ENCODE data around the gene GJB3.

GJB3 gene

DNA sequence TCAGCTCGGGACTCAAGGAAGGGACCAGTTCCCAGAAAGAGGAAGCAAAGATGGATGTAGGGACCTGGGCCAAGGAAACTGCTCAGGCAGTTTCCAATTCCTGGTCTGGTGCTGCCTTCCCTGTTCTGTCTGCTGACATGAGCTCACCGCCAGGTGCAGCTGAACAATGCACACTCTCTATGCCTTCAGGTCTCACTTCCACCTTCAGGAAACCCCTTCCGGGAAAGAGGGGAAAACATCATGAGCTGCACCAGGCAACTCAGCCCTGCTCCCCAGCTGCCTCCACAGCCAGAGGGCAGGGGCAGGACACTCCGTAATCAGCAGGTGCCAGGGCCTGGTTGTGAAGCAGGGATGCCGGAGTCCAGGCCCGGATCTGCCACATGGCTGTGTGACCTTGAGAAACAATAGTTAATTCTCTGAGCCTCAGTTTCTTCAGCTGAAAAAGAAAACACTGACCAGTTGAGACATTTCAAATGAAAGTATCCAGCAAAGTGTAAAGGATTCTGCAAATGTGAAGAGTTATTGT lies 50.8 kb downstream of the GJB3 start:
- Histone ChIP-seq H3K79me1 (ENCODE audit: low read length) (peaks cover 3% of the 10 kb centered on the region), H3K27ac (ENCODE audit: low read depth, low read length) (no peak overlapping the region), H3K18ac (ENCODE audit: low read length) (no peak overlapping the region), H2AK5ac (ENCODE audit: low read length) (no peak overlapping the region), H3K4me2 (ENCODE audit: low read length) (no peak overlapping the region), H3K79me2 (ENCODE audit: control insufficient read depth, insufficient read depth, low read length, poor library complexity) (no peaks in the 10 kb centered on the region), H4K12ac (ENCODE audit: low read depth, low read length) (no peak overlapping the region), H3K14ac (ENCODE audit: low read length) (no peak overlapping the region), H3K27me3 (ENCODE audit: insufficient read depth, low read length) (no peaks in the 10 kb centered on the region), H3K4me1 (ENCODE audit: control insufficient read depth in 1 of 2, insufficient read depth in 2 of 2, low read length in 2 of 2) (peaks cover 5 to 6% of the 10 kb centered on the region in 2 experiments), H3K9ac (ENCODE audit: low read length) (no peak overlapping the region), H2BK12ac (ENCODE audit: low read length) (no peak overlapping the region), H2AFZ (ENCODE audit: insufficient read depth, low read length, poor library complexity) (no peak overlapping the region), H3K9me3 (ENCODE audit: insufficient read depth, low read depth, low read length) (no peaks in the 10 kb centered on the region), H3K36me3 (ENCODE audit: control insufficient read depth in 1 of 2, insufficient read depth in 2 of 2, low read length in 2 of 2) (no peaks in the 10 kb centered on the region), H4K8ac (ENCODE audit: low read depth, low read length) (no peak overlapping the region), H3K4me3 (ENCODE audit: low read depth, low read length) (no peak overlapping the region), H4K91ac (ENCODE audit: low read depth, low read length) (no peak overlapping the region), H3K23ac (ENCODE audit: low read length) (no peak overlapping the region), H2BK5ac (ENCODE audit: low read depth, low read length, poor library complexity) (no peak overlapping the region), H2BK120ac (ENCODE audit: insufficient read depth, low read length, poor library complexity) (no peak overlapping the region), H3K4ac (ENCODE audit: low read depth, low read length) (no peak overlapping the region)
- DNase-seq: no peak
- WGBS (ENCODE audit: extremely low coverage, insufficient coverage, insufficient read length): no CpG with 5 or more reads among the region's 6 CpGs

DNA sequence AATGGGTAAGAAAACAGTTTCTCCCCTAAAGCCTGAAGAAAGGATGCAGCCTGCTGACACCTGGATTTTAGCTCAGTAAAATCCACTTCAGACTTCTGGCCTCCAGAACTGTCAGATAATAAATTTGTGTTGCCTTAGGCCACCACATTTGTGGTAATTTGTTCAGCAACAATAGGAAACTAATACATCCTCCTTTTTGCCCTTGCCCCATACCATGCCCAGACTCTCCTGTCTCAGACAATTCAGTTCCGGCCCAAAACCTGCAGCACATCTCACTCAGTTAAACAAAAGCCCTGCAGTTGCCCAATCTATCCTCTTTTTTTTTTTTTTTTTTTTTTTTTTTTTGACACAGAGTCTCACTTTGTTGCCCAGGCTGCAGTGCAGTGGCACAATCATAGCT lies 52.7 kb downstream of the GJB3 start:
- Histone ChIP-seq H2AK5ac (ENCODE audit: low read length) (no peak overlapping the region), H2AFZ (ENCODE audit: insufficient read depth, low read length, poor library complexity) (no peak overlapping the region), H3K4me1 (ENCODE audit: control insufficient read depth in 1 of 2, insufficient read depth in 2 of 2, low read length in 2 of 2) (peaks cover 5 to 6% of the 10 kb centered on the region in 2 experiments), H3K23ac (ENCODE audit: low read length) (no peak overlapping the region), H3K27ac (ENCODE audit: low read depth, low read length) (no peak overlapping the region), H4K12ac (ENCODE audit: low read depth, low read length) (no peak overlapping the region), H3K27me3 (ENCODE audit: insufficient read depth, low read length) (no peaks in the 10 kb centered on the region), H3K4me3 (ENCODE audit: low read depth, low read length) (no peak overlapping the region), H2BK12ac (ENCODE audit: low read length) (no peak overlapping the region), H3K4me2 (ENCODE audit: low read length) (no peak overlapping the region), H3K9me3 (ENCODE audit: insufficient read depth, low read depth, low read length) (no peaks in the 10 kb centered on the region), H2BK120ac (ENCODE audit: insufficient read depth, low read length, poor library complexity) (no peak overlapping the region), H3K14ac (ENCODE audit: low read length) (no peak overlapping the region), H3K79me2 (ENCODE audit: control insufficient read depth, insufficient read depth, low read length, poor library complexity) (no peaks in the 10 kb centered on the region), H3K4ac (ENCODE audit: low read depth, low read length) (no peak overlapping the region), H4K91ac (ENCODE audit: low read depth, low read length) (no peak overlapping the region), H3K36me3 (ENCODE audit: control insufficient read depth in 1 of 2, insufficient read depth in 2 of 2, low read length in 2 of 2) (no peaks in the 10 kb centered on the region), H3K9ac (ENCODE audit: low read length) (no peak overlapping the region), H2BK5ac (ENCODE audit: low read depth, low read length, poor library complexity) (no peak overlapping the region), H4K8ac (ENCODE audit: low read depth, low read length) (no peak overlapping the region), H3K79me1 (ENCODE audit: low read length) (peaks cover 3% of the 10 kb centered on the region), H3K18ac (ENCODE audit: low read length) (no peak overlapping the region)
- no CpG with 5 or more reads among the region's 1 CpG for WGBS (ENCODE audit: extremely low coverage, insufficient coverage, insufficient read length)
- DNase-seq: no peak

All from trophoblast cell (in vitro differentiated cells and primary cell).